Measurements from ENCODE around the gene TMEM212.

The TMEM212 gene

GRCh38 chr3:171883257-171883892 lies 40.2 kb downstream of the TMEM212 start:
- no peak overlapping the region for H3K4me3 ChIP-seq (ENCODE audit: low read length)
- no peak for TF ChIP-seq CTCF (conservative IDR thresholded peaks at IDR 0.05; ENCODE audit: low read depth, low read length)
- DNase-seq (ENCODE audit: low read depth), result no peak

GRCh38 chr3:171883893-171884279 lies 40.7 kb downstream of the TMEM212 start:
- no peak for DNase-seq (ENCODE audit: low read depth)
- H3K4me3 ChIP-seq (ENCODE audit: low read length), result no peak overlapping the region
- no peak for TF ChIP-seq CTCF (conservative IDR thresholded peaks at IDR 0.05; ENCODE audit: low read depth, low read length)

- DNase-seq (ENCODE audit: low read depth), result no peak
- no peak overlapping the region for H3K4me3 ChIP-seq (ENCODE audit: low read length)
- TF ChIP-seq CTCF (conservative IDR thresholded peaks at IDR 0.05; ENCODE audit: low read depth, low read length), result no peak
Measured at GRCh38 chr3:171888466-171888865, 45.3 kb downstream of the TMEM212 start.

DNA sequence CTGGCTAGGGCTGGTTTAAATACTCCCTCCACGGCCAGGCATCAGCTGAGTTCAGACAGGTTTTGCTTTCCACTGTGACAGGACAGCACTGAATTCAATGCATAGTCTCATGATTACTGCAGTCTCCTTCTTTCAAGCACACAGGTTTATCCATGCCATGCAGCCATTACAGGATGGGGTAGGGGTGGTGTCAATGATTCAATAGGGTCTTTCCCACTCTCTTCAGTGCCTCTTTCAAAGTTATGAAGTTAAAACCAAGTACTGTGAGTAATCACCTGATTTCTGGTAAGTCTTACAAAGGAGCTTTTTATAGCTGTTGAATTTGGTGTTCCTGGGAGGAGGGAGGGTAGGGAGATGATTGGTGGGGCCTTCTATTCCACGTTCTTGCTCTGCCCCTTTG lies 47.2 kb downstream of the TMEM212 start:
- no peak for TF ChIP-seq CTCF (conservative IDR thresholded peaks at IDR 0.05; ENCODE audit: low read depth, low read length)
- no peak for DNase-seq (ENCODE audit: low read depth)
- H3K4me3 ChIP-seq (ENCODE audit: low read length), result no peak overlapping the region

DNA sequence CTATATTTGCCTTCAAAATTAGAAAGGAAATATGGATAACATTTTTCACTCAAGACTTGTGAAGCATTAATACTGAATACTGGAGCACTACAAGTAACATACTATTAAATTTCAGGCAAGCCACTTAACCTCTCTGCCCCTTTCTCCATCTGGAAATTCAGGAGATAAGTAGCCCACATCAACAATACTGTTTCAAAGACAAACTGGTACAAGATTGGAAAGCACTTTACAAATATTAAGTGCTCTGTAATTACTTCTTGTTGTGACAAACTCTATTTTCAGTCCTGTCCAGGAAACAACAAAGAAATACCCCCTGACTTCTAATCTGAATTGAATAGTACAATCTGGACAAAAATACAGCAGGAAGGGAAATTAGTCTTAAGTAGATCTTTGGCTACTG lies 49.3 kb downstream of the TMEM212 start:
- DNase-seq (ENCODE audit: low read depth), result no peak
- no peak overlapping the region for H3K4me3 ChIP-seq (ENCODE audit: low read length)
- TF ChIP-seq CTCF (conservative IDR thresholded peaks at IDR 0.05; ENCODE audit: low read depth, low read length), result no peak

DNA sequence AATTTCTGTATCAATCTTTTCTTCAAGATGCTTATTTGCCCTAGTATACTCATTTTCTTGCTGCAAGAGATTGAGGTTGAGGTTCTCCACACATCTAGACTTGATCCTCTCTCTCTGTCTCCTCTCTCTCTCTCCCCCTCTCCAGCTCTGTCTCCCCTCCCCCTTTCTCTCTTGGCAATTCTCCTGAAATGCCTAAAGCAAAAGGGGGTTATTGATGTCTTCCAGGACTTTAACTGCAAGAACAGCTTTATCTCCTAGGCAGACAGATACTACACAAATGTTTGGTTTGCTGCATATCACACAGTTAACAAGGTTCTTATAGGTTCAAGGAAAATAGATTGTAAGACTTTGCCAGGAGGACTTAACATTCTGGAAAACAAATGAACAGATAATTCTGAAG lies 52.1 kb downstream of the TMEM212 start:
- no peak overlapping the region for H3K4me3 ChIP-seq (ENCODE audit: low read length)
- DNase-seq (ENCODE audit: low read depth), result no peak
- TF ChIP-seq CTCF (conservative IDR thresholded peaks at IDR 0.05; ENCODE audit: low read depth, low read length), result no peak

- no peak overlapping the region for H3K4me3 ChIP-seq (ENCODE audit: low read length)
- no peak for TF ChIP-seq CTCF (conservative IDR thresholded peaks at IDR 0.05; ENCODE audit: low read depth, low read length)
- no peak for DNase-seq (ENCODE audit: low read depth)
Measured at GRCh38 chr3:171895900-171896299, 52.8 kb downstream of the TMEM212 start.

Data from retinal pigment epithelial cell (primary cell).